Activated naive CD8-positive, alpha-beta T cell treated with anti-CD3 and anti-CD28 coated beads for 36 hours (primary cell): ENCODE data around the gene KCTD20. TPM values are rescaled to one million over a fixed set of nuclear protein-coding genes. Genes with fewer than 3 reads are reported as not detected.
A peak's percentile ranks its signal among the peaks of the same experiment; 100 is the strongest.

Source experiments
- DNase-seq: peaks from one replicate; pipeline ENCODE4 v3.0.0; 2021
- H3K27ac Mint-ChIP-seq: one replicate; pipeline ENCODE4 v1.8.0; 2022; ENCODE audit warnings: mild to moderate bottlenecking, moderate library complexity, mixed read lengths
- H3K27me3 Mint-ChIP-seq: one replicate; pipeline ENCODE4 v1.8.0; 2022; ENCODE audit warnings: mild to moderate bottlenecking, mixed read lengths
- H3K36me3 Mint-ChIP-seq: one replicate; pipeline ENCODE4 v1.8.0; 2021; ENCODE audit warnings: mild to moderate bottlenecking, mixed read lengths
- H3K4me1 Mint-ChIP-seq: one replicate; pipeline ENCODE4 v1.8.0; 2021; ENCODE audit warnings: mixed read lengths
- H3K4me3 Mint-ChIP-seq: one replicate; pipeline ENCODE4 v1.8.0; 2022; ENCODE audit warnings: mild to moderate bottlenecking, moderate library complexity, mixed read lengths
- H3K9me3 Mint-ChIP-seq: one replicate; pipeline ENCODE4 v1.8.0; 2022; ENCODE audit warnings: mixed read lengths
- total RNA-seq, 2 experiments: library from RNA; stranded (reverse); gene quantifications; one replicate each; pipeline ENCODE4 v1.2.3, GENCODE V29; 2021

Gene KCTD20
- total RNA-seq, 2 experiments from 2014 or later, result 48.4 to 56.6 TPM

DNA sequence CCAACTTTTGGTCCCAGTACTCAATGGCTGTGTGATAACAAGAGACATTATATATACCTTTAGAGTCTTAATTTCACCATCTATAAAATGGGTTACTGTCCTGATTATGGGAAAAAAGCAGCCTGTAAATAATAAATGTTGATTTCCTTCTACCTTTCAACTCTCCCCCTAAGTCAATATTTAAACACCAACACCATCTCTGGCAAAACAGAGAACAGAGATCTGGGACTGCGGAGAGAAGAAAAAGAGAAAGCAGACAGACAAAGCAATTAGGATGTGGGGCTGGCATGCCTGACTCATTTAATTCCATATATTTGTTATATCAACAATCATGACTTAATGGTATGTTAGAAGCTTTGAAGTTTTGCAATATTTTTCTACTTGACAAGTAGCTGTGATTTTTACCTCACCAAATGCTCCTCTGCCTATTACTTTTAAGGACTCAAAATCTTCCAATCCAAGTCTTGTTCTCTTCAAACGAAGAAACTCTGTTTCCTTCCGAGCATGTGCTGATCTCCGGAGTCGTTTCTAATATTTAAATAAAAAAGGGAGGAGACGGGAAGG is 81.2 kb downstream of the KCTD20 start:
- H3K4me1 Mint-ChIP-seq, result peaks cover 38% of the 10 kb centered on the region
- H3K4me3 Mint-ChIP-seq, result no peak overlapping the region
- no peaks in the 10 kb centered on the region for H3K9me3 Mint-ChIP-seq

DNA sequence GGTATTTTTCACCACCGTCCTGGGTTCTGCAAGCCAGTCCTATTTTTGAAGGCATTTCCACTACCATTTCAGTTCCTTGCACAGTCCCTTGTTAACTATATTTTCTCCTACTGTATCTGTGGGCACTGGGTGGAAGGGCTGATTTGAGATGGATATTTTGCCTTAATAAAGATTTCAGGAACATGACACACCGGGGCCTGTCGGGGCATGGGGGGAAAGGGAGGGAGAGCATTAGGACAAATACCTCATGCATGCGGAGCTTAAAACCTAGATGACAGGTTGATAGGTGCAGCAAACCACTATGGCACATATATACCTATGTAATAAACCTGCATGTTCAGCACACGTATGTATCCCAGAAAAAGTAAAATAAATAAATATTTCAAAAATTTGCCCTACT is 82.1 kb downstream of the KCTD20 start:
- DNase-seq, result no peak
- H3K4me3 Mint-ChIP-seq, result no peak overlapping the region
- H3K4me1 Mint-ChIP-seq, result peaks cover 37% of the 10 kb centered on the region
- H3K36me3 Mint-ChIP-seq, result peaks cover 43% of the 10 kb centered on the region
- no peak overlapping the region for H3K27ac Mint-ChIP-seq
- no peaks in the 10 kb centered on the region for H3K27me3 Mint-ChIP-seq
- H3K9me3 Mint-ChIP-seq, result no peaks in the 10 kb centered on the region

More for the DNA sequence above, 81.2 kb downstream of the KCTD20 start:
- H3K27me3 Mint-ChIP-seq, result no peaks in the 10 kb centered on the region
- H3K27ac Mint-ChIP-seq, result no peak overlapping the region
- H3K36me3 Mint-ChIP-seq, result peaks cover 43% of the 10 kb centered on the region
- DNase-seq, result no peak

DNA sequence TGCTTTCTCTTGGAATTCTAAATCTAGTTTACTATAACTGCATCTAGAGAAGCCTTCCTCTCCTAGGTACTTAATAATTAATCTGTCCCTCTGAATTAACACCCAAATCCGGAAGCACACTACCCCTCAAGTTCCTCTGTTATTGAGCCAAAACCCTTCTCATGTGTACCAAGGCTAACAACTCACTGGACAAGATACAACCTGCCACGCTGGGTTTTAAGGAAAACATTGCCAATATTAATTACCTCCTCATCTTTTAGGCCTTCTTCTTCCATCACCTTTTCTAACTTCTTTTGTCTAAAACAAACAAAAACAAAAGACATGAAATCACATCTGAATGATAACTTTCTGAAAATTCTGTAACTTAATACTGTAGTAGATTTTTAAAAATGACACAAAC is 82.5 kb downstream of the KCTD20 start:
- no peak overlapping the region for H3K27ac Mint-ChIP-seq
- H3K4me1 Mint-ChIP-seq, result peaks cover 32% of the 10 kb centered on the region
- peaks cover 43% of the 10 kb centered on the region for H3K36me3 Mint-ChIP-seq

DNA sequence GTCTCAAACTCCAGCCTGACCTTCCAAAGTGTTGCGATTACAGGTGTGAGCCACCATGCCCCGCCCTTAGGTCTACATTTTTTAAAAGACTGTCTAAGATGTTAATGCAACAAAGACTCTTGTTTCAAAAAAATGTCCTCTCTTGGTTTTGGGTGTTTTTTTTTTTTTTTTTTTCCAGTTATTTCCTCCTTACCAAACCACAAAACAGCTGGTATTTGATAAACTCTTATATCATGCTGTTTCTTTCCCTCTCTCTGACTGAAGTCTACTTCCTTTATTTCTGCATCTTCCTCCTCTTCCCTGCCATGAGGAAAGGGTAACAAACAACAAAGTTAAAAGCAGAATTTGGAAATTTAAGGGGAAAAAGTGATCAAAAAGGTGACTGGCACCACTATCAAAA is 83.3 kb downstream of the KCTD20 start:
- no peak overlapping the region for H3K4me3 Mint-ChIP-seq
- H3K36me3 Mint-ChIP-seq, result peaks cover 46% of the 10 kb centered on the region
- DNase-seq, result no peak
- peaks cover 31% of the 10 kb centered on the region for H3K4me1 Mint-ChIP-seq
- no peaks in the 10 kb centered on the region for H3K27me3 Mint-ChIP-seq
- no peaks in the 10 kb centered on the region for H3K9me3 Mint-ChIP-seq
- no peak overlapping the region for H3K27ac Mint-ChIP-seq

More for the DNA sequence above, 82.5 kb downstream of the KCTD20 start:
- Mint-ChIP-seq H3K9me3 (no peaks in the 10 kb centered on the region), H3K4me3 (no peak overlapping the region), H3K27me3 (no peaks in the 10 kb centered on the region)
- no peak for DNase-seq

DNA sequence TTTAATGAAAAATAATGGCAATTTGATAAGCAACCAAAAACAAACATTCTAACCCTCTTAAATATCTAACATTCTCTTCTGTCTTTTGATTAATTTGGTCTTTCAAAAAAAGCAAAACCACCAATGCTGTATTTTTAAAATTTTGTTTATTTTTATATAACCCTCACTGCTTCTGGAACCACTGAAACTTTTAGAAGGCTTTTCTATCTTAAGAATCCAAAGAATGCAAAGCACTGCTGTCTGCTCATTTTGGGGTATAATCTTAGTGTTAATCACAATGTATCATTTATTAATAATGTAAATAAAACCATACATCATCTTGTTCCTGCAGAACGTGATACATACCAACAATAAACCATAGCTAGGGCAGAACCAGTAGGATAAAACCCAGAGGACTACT is 90.5 kb downstream of the KCTD20 start:
- Mint-ChIP-seq H3K27ac (no peak overlapping the region), H3K36me3 (peaks cover 59% of the 10 kb centered on the region), H3K4me1 (peaks cover 52% of the 10 kb centered on the region), H3K9me3 (peaks cover 4% of the 10 kb centered on the region), H3K27me3 (no peaks in the 10 kb centered on the region), H3K4me3 (no peak overlapping the region)
- no peak for DNase-seq

DNA sequence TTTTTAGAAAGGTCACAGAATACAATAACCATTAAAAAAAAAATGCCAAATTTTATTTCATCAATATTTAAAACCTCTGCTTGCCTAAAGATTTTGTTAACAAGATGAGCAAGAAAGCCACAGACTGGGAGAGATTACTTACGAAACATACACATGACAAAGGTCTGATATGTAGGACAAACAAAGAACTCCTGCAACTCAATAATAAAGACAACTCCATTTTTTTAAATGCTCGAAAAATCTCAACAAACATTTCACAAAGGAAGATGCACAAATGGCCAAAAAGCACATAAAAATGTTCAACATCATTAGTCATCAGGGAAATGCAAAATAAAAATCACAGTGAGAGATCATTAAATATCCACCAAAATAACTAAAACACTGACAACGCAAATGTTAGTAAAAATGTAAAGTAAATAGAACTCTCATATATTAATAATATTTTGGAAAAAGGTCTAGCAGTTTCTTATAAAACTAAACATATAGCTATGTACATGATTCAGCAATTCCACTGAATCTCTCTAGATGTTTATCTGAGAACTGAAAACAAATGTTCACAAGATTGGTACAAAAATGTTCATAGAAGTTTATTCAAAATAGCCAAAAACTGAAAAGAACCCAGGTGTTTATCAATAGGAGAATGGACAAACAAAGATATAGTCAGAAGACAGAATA is 94.2 kb downstream of the KCTD20 start:
- no peak for DNase-seq
- Mint-ChIP-seq H3K27ac (peak overlapping the region; percentile 51), H3K4me1 (peaks cover 56% of the 10 kb centered on the region), H3K36me3 (peaks cover 65% of the 10 kb centered on the region), H3K4me3 (no peak overlapping the region), H3K27me3 (no peaks in the 10 kb centered on the region), H3K9me3 (peaks cover 4% of the 10 kb centered on the region)

DNA sequence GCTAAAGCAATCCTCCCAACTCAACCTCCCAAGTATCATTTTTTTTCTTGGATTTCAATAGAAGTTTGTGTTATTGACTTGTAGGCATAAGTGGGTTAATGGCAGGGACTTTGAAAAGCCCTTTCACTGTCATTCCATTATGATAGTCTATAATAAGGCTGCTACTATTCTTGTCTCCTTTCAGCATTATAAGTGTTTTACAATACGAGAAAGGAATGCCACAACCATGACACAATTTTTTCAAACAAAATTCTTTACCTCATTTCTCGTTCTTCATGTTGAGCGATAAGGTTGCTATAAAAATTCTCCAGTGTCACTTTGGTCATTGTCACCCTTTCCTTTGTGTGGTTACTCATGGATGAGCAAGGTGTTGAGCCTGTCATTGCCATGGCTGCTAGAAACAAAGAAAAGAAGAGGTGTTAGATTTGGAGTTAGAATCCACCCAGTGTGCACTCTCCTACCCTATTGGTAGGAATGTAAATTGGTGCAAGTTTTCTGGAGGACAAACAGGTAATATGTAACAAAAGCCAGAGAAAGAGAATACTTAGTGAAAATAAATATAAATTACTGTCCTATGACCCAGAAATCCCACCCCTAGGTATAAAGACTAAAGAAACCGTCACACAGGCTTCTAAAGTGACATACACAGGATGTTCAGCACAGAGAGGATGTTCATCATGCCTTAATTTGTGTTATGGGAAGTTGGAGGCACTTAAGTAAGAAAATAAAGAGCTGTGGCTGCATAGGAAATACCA is 97.2 kb downstream of the KCTD20 start:
- Mint-ChIP-seq H3K27ac (peak overlapping the region; percentile 87), H3K4me1 (peaks cover 61% of the 10 kb centered on the region), H3K27me3 (no peaks in the 10 kb centered on the region), H3K4me3 (no peak overlapping the region), H3K9me3 (peaks cover 4% of the 10 kb centered on the region), H3K36me3 (peaks cover 59% of the 10 kb centered on the region)
- peak; percentile 6 for DNase-seq

Other genes with a start within 250 kb of the KCTD20 start
- 10 to 100 TPM; 15.3 to 16.4 TPM for gene BRPF3, start 246.3 kb upstream of the KCTD20 start, total RNA-seq
- not detected for gene PNPLA1, start 172.9 kb upstream of the KCTD20 start, total RNA-seq
- not detected for gene BNIP5, start 106.1 kb upstream of the KCTD20 start, total RNA-seq
- 1 to 10 TPM; 2.8 to 3.1 TPM for gene ETV7, start 55.3 kb upstream of the KCTD20 start, total RNA-seq
- gene PXT1, start 146 bp upstream of the KCTD20 start, total RNA-seq, result under 1 TPM; 0.10 to 0.29 TPM
- 10 to 100 TPM; 21.5 to 23.1 TPM for gene STK38, start 104.5 kb downstream of the KCTD20 start, total RNA-seq
- 100 to 1,000 TPM; 585 to 589 TPM for gene SRSF3, start 151.4 kb downstream of the KCTD20 start, total RNA-seq
- gene CDKN1A, start 235.7 kb downstream of the KCTD20 start, total RNA-seq, result 10 to 100 TPM; 12.6 to 13.0 TPM